SK-N-SH (cell line): ENCODE measurements around the gene TCEANC. TPM values are rescaled to one million over a fixed set of nuclear protein-coding genes. Genes with fewer than 3 reads are reported as not detected.
"Not testable (repeated sequence)": the region's sequence is repeated elsewhere in the genome, so short reads cannot be mapped to it uniquely, and the experiment has no call there.

Experiments
- CTCF ChIA-PET: fragments of 300-600, 350-600 bp; formaldehyde crosslinking; extraction: SDS; loops from one replicate; lab custom pipeline; 2021; lab: Yijun Ruan, JAX
- POLR2A ChIA-PET: fragments of 350-600 bp; sonication (Branson Sonifier 250); formaldehyde crosslinking; extraction: SDS; loops from one replicate; lab custom pipeline; 2020; ENCODE audit warnings: antibody characterized with exemption, inconsistent platforms; lab: Yijun Ruan, JAX
- DNase-seq: peaks from one replicate; pipeline ENCODE4 v3.0.0; 2012
- H2AFZ ChIP-seq: fragments of 200-600 bp; sonication (generic); 2 replicates; pipeline ENCODE4 v1.8.1; 2016; ENCODE audit warnings: antibody characterized with exemption, mild to moderate bottlenecking, low read depth
- H3F3A ChIP-seq: fragments of 200-600 bp; sonication (generic); replicated peaks from 2 replicates; pipeline ENCODE3; 2016; ENCODE audit warnings: antibody characterized with exemption, mild to moderate bottlenecking; ENCODE audit not compliant: insufficient read depth
- H3K27ac ChIP-seq, 2 experiments: fragments of 200-500 bp in 1 of 2; fragments of 200-600 bp in 1 of 2; sonication (Bioruptor generic) in 1 of 2; sonication (generic), shearing (Covaris generic) in 1 of 2; 2 replicates each; pipeline versions ENCODE4 v1.5.1 to v1.6.1; 2014 to 2016; ENCODE audit warnings: low read depth in 2 of 2, inconsistent platforms in 1 of 2, low read length in 1 of 2, mild to moderate bottlenecking in 1 of 2, mixed read lengths in 1 of 2
- H3K27me3 ChIP-seq: fragments of 200-600 bp; sonication (generic), shearing (Covaris generic); 2 replicates; pipeline ENCODE4 v1.6.1; 2016; ENCODE audit warnings: mixed run types; ENCODE audit not compliant: insufficient read depth
- H3K36me3 ChIP-seq, 2 experiments: fragments of 200-500 bp in 1 of 2; fragments of 200-600 bp in 1 of 2; sonication (Bioruptor generic) in 1 of 2; sonication (generic) in 1 of 2; replicated peaks in 1 of 2; 2 replicates each; pipeline versions ENCODE3 to v1.5.1; 2014 to 2016; ENCODE audit warnings: low read length in 1 of 2, mild to moderate bottlenecking in 1 of 2; ENCODE audit not compliant: insufficient read depth in 2 of 2, control insufficient read depth in 1 of 2
- H3K4me1 ChIP-seq, 2 experiments: fragments of 200-500 bp in 1 of 2; fragments of 200-600 bp in 1 of 2; sonication (Bioruptor generic) in 1 of 2; sonication (generic), shearing (Covaris generic) in 1 of 2; 2 replicates each; pipeline versions ENCODE4 v1.5.1 to v1.6.1; 2014 to 2016; ENCODE audit warnings: low read depth in 1 of 2, low read length in 1 of 2, mixed run types in 1 of 2; ENCODE audit not compliant: insufficient read depth in 2 of 2, control insufficient read depth in 1 of 2
- H3K4me2 ChIP-seq: fragments of 200-600 bp; sonication (generic), shearing (Covaris generic); 2 replicates; pipeline ENCODE4 v1.6.1; 2017; ENCODE audit warnings: mixed run types
- H3K4me3 ChIP-seq, 2 experiments: fragments of 200-500 bp in 1 of 2; fragments of 200-600 bp in 1 of 2; sonication (Bioruptor generic) in 1 of 2; sonication (generic), shearing (Covaris generic) in 1 of 2; 2 replicates each; pipeline versions ENCODE4 v1.5.1 to v1.8.1; 2014 to 2016; ENCODE audit warnings: low read depth in 2 of 2, inconsistent platforms in 1 of 2, low read length in 1 of 2, mild to moderate bottlenecking in 1 of 2, mixed read lengths in 1 of 2, moderate library complexity in 1 of 2
- H3K79me2 ChIP-seq: fragments of 200-600 bp; sonication (generic); 2 replicates; pipeline ENCODE4 v1.8.1; 2017; ENCODE audit warnings: mild to moderate bottlenecking; ENCODE audit not compliant: insufficient read depth
- H3K9ac ChIP-seq: fragments of 200-600 bp; sonication (generic); 2 replicates; pipeline ENCODE4 v1.6.1; 2017; ENCODE audit warnings: mixed run types
- H3K9me2 ChIP-seq: fragments of 200-600 bp; sonication (generic); 2 replicates; pipeline ENCODE4 v1.6.1; 2017; ENCODE audit warnings: mixed run types
- H3K9me3 ChIP-seq: fragments of 200-600 bp; sonication (generic); 2 replicates; pipeline ENCODE4 v1.6.1; 2017; ENCODE audit warnings: mixed run types, mild to moderate bottlenecking, moderate library complexity
- H4K20me1 ChIP-seq: fragments of 200-600 bp; sonication (generic); 2 replicates; pipeline ENCODE4 v1.6.1; 2017; ENCODE audit warnings: mild to moderate bottlenecking, mixed run types; ENCODE audit not compliant: insufficient read depth
- CTCF ChIP-seq: fragments of 200-600 bp; sonication (generic); IDR thresholded peaks from 2 replicates; pipeline ENCODE4 v1.6.1; 2017; ENCODE audit warnings: antibody characterized with exemption, mild to moderate bottlenecking, moderate library complexity
- FOXM1 ChIP-seq: IDR thresholded peaks from 2 replicates; pipeline ENCODE4 v1.4.0; 2012; ENCODE audit warnings: low read depth, mild to moderate bottlenecking
- GABPA ChIP-seq: IDR thresholded peaks from 2 replicates; pipeline ENCODE4 v1.4.0; 2012; ENCODE audit warnings: low read depth, mild to moderate bottlenecking
- IRF3 ChIP-seq: fragments of 150-350 bp; IDR thresholded peaks from 2 replicates; pipeline ENCODE4 v1.6.1; 2016; ENCODE audit warnings: mild to moderate bottlenecking, low read depth, low read length
- JUND ChIP-seq: IDR thresholded peaks from 2 replicates; pipeline ENCODE4 v1.4.0; 2012
- MXI1 ChIP-seq: IDR thresholded peaks from 2 replicates; pipeline ENCODE4 v1.6.1; 2012; ENCODE audit warnings: mild to moderate bottlenecking, low read depth, low read length, improper control_type of control experiment
- NFIC ChIP-seq: IDR thresholded peaks from 2 replicates; pipeline ENCODE4 v1.4.0; 2012; ENCODE audit warnings: borderline replicate concordance
- NRF1 ChIP-seq: IDR thresholded peaks from 2 replicates; pipeline ENCODE4 v1.6.1; 2012; ENCODE audit warnings: low read depth, mild to moderate bottlenecking, low read length
- REST ChIP-seq: IDR thresholded peaks from 2 replicates; pipeline ENCODE4 v1.6.1; 2012; ENCODE audit warnings: mild to moderate bottlenecking, low read depth, low read length, moderate library complexity
- RXRA ChIP-seq: IDR thresholded peaks from 2 replicates; pipeline ENCODE4 v1.4.0; 2012; ENCODE audit warnings: low read depth, mild to moderate bottlenecking, borderline replicate concordance
- TCF12 ChIP-seq: IDR thresholded peaks from 2 replicates; pipeline ENCODE4 v1.4.0; 2012
- TEAD4 ChIP-seq: IDR thresholded peaks from 2 replicates; pipeline ENCODE4 v1.4.0; 2012; ENCODE audit warnings: mild to moderate bottlenecking, borderline replicate concordance; ENCODE audit not compliant: insufficient read depth
- WGBS: methylation state at CpG from one replicate; pipeline ENCODE4 v1.1.6; 2017; ENCODE audit warnings: low lambda C conversion rate; 5-methylcytosine and 5-hydroxymethylcytosine counted together
- polyA plus RNA-seq, 3 experiments: library from polyadenylated mRNA; depleted of rRNA; stranded (reverse); fragments of >200 nt; gene quantifications; 2 replicates each; pipeline ENCODE4 v1.2.3, GENCODE V29; 2012

The TCEANC gene
- polyA plus RNA-seq, 1 of the 3 experiments (the other 2 are of a cell fraction) = 0.84 TPM

GRCh38 chrX:13676885-13677284, 23.9 kb downstream of the TCEANC start:
- POLR2A ChIA-PET = no interaction called here
- Histone ChIP-seq H3K9me2 (no peaks in the 10 kb centered on the region), H3K79me2 (no peaks in the 10 kb centered on the region), H3K9me3 (no peaks in the 10 kb centered on the region), H3F3A (no peaks in the 10 kb centered on the region), H2AFZ (no peak overlapping the region), H3K4me1 (no peaks in the 10 kb centered on the region), H3K4me3 (no peak overlapping the region), H3K4me2 (no peak overlapping the region), H3K9ac (no peak overlapping the region), H4K20me1 (no peaks in the 10 kb centered on the region), H3K27me3 (peaks cover 6% of the 10 kb centered on the region; the same call in 1 of the 2 replicates), H3K36me3 (no peaks in the 10 kb centered on the region), H3K27ac (no peak overlapping the region)
- TF ChIP-seq TCF12 = no peak
- TF ChIP-seq IRF3 = no peak
- CTCF ChIA-PET = no interaction called here
- no peak for DNase-seq

- H3K79me2 ChIP-seq, POLR2A ChIA-PET, H4K20me1 ChIP-seq, H3K9me2 ChIP-seq, CTCF ChIA-PET, H2AFZ ChIP-seq, DNase-seq, H3K9me3 ChIP-seq, H3F3A ChIP-seq, H3K4me2 ChIP-seq, H3K9ac ChIP-seq, H3K4me1 ChIP-seq, H3K36me3 ChIP-seq, H3K27ac ChIP-seq, H3K27me3 ChIP-seq, H3K4me3 ChIP-seq: not testable (repeated sequence)
- 60% methylated on average over 4 of the region's 4 CpGs for WGBS
Observed at GRCh38 chrX:13679700-13680099, 26.8 kb downstream of the TCEANC start.

- Histone ChIP-seq H3F3A (no peaks in the 10 kb centered on the region), H3K79me2 (no peaks in the 10 kb centered on the region), H3K27ac (no peak overlapping the region), H3K9me2 (no peaks in the 10 kb centered on the region), H3K9me3 (0 out of 2 replicates have a peak, but pooled peaks cover 3% of the 10 kb centered on the region), H3K4me2 (no peak overlapping the region), H3K9ac (no peak overlapping the region), H4K20me1 (no peaks in the 10 kb centered on the region), H3K4me3 (no peak overlapping the region), H3K27me3 (no peaks in the 10 kb centered on the region; the same call in 1 of the 2 replicates), H3K4me1 (no peaks in the 10 kb centered on the region; a peak in 1 of 4 replicates), H2AFZ (no peak overlapping the region), H3K36me3 (no peaks in the 10 kb centered on the region)
- WGBS = 58% methylated on average over 7 of the region's 7 CpGs
- CTCF ChIA-PET = no interaction called here
- TF ChIP-seq FOXM1 (no peak), CTCF (no peak), NRF1 (no peak), TCF12 (no peak), JUND (no peak), TEAD4 (no peak), REST (no peak), NFIC (no peak), GABPA (no peak), MXI1 (no peak), RXRA (no peak)
- POLR2A ChIA-PET = no interaction called here
- DNase-seq = no peak
Observed at GRCh38 chrX:13681595-13681994, 28.7 kb downstream of the TCEANC start.
